ENCODE data around the gene RBFOX1. TPM values are rescaled to one million over a fixed set of nuclear protein-coding genes. Genes with fewer than 3 reads are reported as not detected.

Gene RBFOX1
- not detected in 2 replicates for total RNA-seq

GRCh38 chr16:7332611-7333010 lies at the start of gene RBFOX1:
Gene RBFOX1, plus strand, starts transcription at chr16:7332845.
- intact Hi-C loops (cut with micrococcal nuclease) = no loop called here

GRCh38 chr16:7284780-7285179 lies 47.9 kb upstream of the RBFOX1 start:
- intact Hi-C loops (cut with micrococcal nuclease) = no loop called here

DNA sequence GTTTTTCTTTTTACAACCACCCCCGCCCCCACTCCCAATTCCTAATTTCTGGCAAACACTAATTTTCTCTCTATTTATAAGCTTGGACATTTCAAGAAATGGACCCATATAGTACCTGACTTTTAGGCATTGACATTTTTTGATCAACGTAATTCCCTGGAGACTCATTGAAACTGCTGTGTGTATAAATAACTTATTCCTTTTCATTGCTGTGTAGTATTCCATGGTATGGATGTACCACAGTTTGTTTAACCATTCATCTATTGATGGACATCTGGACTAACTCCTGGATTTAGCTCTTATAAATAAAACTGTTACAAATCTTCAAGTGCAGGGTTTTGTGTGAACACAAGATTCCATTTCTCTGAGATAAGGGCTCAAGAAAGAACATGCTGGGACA lies 47.1 kb upstream of the RBFOX1 start:
- intact Hi-C loops (cut with micrococcal nuclease) = no loop called here

GRCh38 chr16:7289299-7289698 lies 43.3 kb upstream of the RBFOX1 start:
- intact Hi-C loops (cut with micrococcal nuclease) = no loop called here

- intact Hi-C loops (cut with micrococcal nuclease) = no loop called here
These were observed 42.0 kb upstream of the RBFOX1 start for GRCh38 chr16:7290682-7291081.

GRCh38 chr16:7294020-7294419 lies 38.6 kb upstream of the RBFOX1 start:
- intact Hi-C loops (cut with micrococcal nuclease) = no loop called here

- intact Hi-C loops (cut with micrococcal nuclease) = no loop called here
These were observed 29.5 kb upstream of the RBFOX1 start for GRCh38 chr16:7303052-7303610.

DNA sequence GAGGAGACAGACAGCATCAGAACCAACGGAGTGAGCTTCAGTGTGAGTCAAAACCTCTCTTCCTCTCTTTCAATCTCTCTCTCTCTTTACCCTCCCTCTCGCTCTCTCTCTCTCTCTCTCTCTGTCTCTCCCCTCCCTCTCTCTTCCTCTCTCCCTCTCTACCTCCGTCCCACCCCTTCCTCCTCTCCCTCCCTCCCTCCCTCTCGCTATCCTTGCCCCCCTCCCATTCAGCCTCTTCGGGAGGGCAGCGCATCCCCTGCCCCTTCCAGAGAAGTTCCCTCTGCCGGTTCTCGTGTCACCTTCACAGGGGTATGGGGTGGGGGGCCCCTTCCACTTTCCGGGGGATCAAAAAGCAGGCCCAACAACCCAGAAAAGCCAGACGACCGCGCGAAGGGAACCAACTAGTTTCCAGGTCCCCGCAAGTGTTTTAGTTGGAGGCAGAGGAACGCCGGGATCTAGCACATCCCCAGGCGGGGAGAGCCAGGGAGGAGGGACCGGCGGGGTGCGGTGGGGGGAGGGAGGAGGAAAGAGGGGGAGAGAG lies 28.9 kb upstream of the RBFOX1 start:
- intact Hi-C loops (cut with micrococcal nuclease) = no loop called here

DNA sequence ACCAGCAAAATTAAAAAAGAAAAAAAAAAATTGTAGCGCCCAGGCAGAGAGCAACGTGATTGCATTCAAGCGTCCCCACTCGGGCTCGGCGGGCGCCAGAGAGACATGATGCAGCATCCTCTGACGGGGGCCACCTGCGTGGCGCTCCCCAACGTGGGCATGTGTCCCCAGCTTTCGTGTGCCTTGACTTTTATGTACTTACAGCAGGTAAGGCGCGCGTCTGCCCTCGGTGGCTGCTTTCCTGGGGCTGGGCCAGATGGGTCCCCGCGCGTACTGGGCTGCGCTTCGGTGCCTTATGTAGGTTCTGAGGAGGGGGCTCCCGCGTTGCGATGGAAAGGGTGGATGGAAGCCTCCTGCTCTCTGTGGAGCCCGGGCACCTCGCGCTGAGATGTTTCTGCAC lies 28.4 kb upstream of the RBFOX1 start:
- intact Hi-C loops (cut with micrococcal nuclease) = no loop called here

- intact Hi-C loops (cut with micrococcal nuclease) = no loop called here
These were observed 27.7 kb upstream of the RBFOX1 start for GRCh38 chr16:7304958-7305357.

- intact Hi-C loops (cut with micrococcal nuclease) = no loop called here
These were observed 19.5 kb upstream of the RBFOX1 start for GRCh38 chr16:7313170-7313569.

DNA sequence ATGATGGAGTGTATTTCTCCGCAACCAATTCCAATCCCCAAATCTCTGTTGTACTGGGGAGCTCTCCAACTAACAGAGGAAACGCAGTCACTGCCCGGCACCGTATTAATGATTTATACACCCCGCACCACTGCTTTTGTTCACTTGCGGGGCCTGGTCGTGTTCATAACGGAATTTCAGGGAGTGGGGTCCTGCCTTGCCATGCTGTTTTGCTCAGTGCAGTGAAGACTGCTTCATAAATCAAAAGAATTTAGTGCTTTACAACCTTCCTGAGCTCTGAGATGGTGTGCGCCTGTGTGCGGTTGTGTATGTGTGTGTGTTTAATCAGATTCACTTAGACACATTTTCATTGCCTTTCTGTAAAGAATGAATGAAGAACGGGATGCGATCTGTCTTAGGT lies 18.5 kb upstream of the RBFOX1 start:
- intact Hi-C loops (cut with micrococcal nuclease) = no loop called here

DNA sequence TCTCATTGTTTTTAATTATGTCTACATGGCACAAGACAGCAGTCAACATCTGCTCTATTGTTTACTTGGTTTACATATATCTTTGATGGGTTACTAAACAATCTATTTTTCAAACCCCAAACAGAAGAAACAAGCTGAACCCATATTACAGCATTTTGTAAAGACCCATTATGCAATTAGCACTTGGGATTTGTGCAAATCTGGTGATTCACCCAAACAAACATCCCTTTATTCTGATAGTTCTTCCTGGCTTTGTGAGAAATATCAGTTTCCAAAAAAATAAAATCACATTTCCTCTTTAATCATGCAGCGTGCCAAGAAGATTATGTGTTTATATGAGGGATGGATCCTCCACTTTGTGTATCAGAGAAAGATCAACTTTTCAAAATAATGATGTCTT lies 16.8 kb upstream of the RBFOX1 start:
- intact Hi-C loops (cut with micrococcal nuclease) = no loop called here

GRCh38 chr16:7316281-7316888 lies 16.3 kb upstream of the RBFOX1 start:
- intact Hi-C loops (cut with micrococcal nuclease) = no loop called here

GRCh38 chr16:7317982-7318381 lies 14.7 kb upstream of the RBFOX1 start:
- intact Hi-C loops (cut with micrococcal nuclease) = no loop called here

DNA sequence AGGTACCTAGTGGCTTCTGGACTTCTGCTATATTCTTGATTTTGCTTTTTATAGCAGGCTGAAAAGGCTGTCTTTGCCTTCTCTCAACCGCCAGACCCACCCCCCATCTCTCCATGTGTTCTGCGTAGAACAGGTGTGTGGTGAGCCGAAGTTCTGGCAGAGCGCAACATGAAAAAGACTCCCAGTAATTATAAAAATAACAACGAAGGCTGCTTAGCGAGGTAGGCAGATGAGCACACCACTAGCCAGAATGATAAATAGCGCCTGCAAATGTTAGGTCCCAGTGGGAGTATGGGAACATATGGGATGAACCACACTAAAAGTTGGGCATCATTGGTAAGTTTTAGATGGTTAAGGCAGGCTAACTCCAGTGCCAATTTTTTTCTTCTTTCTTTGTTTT lies 14.0 kb upstream of the RBFOX1 start:
- intact Hi-C loops (cut with micrococcal nuclease) = no loop called here

GRCh38 chr16:7319514-7319913 lies 13.1 kb upstream of the RBFOX1 start:
- intact Hi-C loops (cut with micrococcal nuclease) = no loop called here

- intact Hi-C loops (cut with micrococcal nuclease) = no loop called here
These were observed 11.0 kb upstream of the RBFOX1 start for GRCh38 chr16:7321661-7322060.

- intact Hi-C loops (cut with micrococcal nuclease) = no loop called here
These were observed 8.3 kb upstream of the RBFOX1 start for GRCh38 chr16:7324321-7324720.

- intact Hi-C loops (cut with micrococcal nuclease) = no loop called here
These were observed 6.8 kb upstream of the RBFOX1 start for GRCh38 chr16:7325834-7326233.

- intact Hi-C loops (cut with micrococcal nuclease) = no loop called here
These were observed 1.9 kb upstream of the RBFOX1 start for GRCh38 chr16:7330709-7331108.

- intact Hi-C loops (cut with micrococcal nuclease) = no loop called here
These were observed 648 bp upstream of the RBFOX1 start for GRCh38 chr16:7331997-7332396.

GRCh38 chr16:7333180-7333725 lies 608 bp downstream of the RBFOX1 start:
- intact Hi-C loops (cut with micrococcal nuclease) = no loop called here
